Muscle of leg (tissue), 11 donors: ENCODE measurements around the gene PLA2G4E. TPM values are rescaled to one million over a fixed set of nuclear protein-coding genes. Genes with fewer than 3 reads are reported as not detected.

ENCODE experiments used
- DNase-seq: peaks from one replicate; pipeline ENCODE4 v3.0.0; 2013
- H3K27ac ChIP-seq: one replicate; pipeline ENCODE4 v1.5.1; 2013; ENCODE audit warnings: mild to moderate bottlenecking, low read length, control low read depth
- H3K27me3 ChIP-seq: one replicate; pipeline ENCODE4 v1.6.1; 2013; ENCODE audit warnings: low read length; ENCODE audit not compliant: control insufficient read depth, insufficient read depth
- H3K36me3 ChIP-seq: one replicate; pipeline ENCODE4 v1.6.1; 2013; ENCODE audit warnings: low read length; ENCODE audit not compliant: control insufficient read depth, insufficient read depth
- H3K4me1 ChIP-seq: one replicate; pipeline ENCODE4 v1.6.1; 2013; ENCODE audit warnings: low read length; ENCODE audit not compliant: control insufficient read depth, insufficient read depth
- H3K4me3 ChIP-seq: one replicate; pipeline ENCODE4 v1.5.1; 2013; ENCODE audit warnings: low read length, control low read depth
- H3K9me3 ChIP-seq: replicated peaks from 2 replicates; pipeline ENCODE4 v1.6.1; 2013; ENCODE audit warnings: low read depth, low read length; ENCODE audit not compliant: control insufficient read depth
- WGBS: methylation state at CpG from one replicate; pipeline ENCODE4 v1.1.5; 2013; ENCODE audit warnings: missing lambda C conversion rate; ENCODE audit not compliant: insufficient coverage; 5-methylcytosine and 5-hydroxymethylcytosine counted together
- polyA plus RNA-seq, 8 donors: library from polyadenylated mRNA; unstranded; fragments of 120-200 nt; gene quantifications; one replicate each; pipeline versions ENCODE4 v1.2.1 to v1.2.3, GENCODE V29; 2013; ENCODE audit warnings: inconsistent platforms in 1 of 8, low replicate concordance in 1 of 8; ENCODE audit not compliant: insufficient read length in 8 of 8, insufficient read depth in 1 of 8
- total RNA-seq: library from RNA; stranded (reverse); fragments of 120-200 nt; gene quantifications from one replicate; pipeline ENCODE4 v1.2.4, GENCODE V29; 2013

PLA2G4E gene
- total and polyA plus RNA-seq, 9 donors, result 0.44 to 2.3 (median 1.0) TPM

DNA sequence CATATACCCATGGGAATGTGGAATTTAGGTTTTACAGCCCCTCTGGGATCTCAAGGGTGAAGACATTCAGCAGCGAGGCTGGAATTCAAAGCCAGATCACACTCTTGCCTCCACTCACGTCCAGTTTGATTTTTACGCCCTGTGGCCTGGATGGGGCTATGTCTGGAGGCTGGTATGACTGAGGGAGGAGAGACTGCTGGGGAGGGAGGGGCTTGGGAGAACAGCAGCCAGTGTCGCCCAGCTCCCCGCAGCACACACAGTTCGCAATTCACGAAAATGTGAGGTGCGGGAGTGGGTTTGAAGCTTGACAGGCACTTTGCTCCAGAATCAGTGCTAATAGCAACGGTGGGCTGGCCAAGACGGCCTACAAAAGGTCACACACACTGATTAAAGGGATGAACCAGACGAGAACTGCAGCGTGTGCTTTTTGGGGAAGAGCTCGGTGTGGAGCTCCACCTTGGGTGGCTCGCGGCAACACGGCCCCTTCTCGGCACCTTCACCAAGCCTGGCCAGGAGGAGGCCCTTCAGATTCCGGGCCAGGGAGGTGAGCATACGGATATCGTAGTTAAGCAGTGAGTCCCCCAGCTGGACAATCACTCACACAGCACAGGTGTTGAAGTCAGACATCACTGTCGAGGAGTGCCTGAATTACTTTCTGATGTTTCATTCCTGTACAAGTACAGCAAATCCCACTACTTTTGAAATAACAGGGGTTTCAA is 64.9 kb downstream of the PLA2G4E start:
- peaks cover 23% of the 10 kb centered on the region for H3K36me3 ChIP-seq
- no peak for DNase-seq
- H3K9me3 ChIP-seq, result no peaks in the 10 kb centered on the region
- H3K27me3 ChIP-seq, result no peaks in the 10 kb centered on the region
- no peak overlapping the region for H3K4me3 ChIP-seq
- peak overlapping the region; percentile 15 for H3K27ac ChIP-seq
- WGBS, result 34% methylated on average over 14 of the region's 21 CpGs
- H3K4me1 ChIP-seq, result peaks cover 36% of the 10 kb centered on the region

DNA sequence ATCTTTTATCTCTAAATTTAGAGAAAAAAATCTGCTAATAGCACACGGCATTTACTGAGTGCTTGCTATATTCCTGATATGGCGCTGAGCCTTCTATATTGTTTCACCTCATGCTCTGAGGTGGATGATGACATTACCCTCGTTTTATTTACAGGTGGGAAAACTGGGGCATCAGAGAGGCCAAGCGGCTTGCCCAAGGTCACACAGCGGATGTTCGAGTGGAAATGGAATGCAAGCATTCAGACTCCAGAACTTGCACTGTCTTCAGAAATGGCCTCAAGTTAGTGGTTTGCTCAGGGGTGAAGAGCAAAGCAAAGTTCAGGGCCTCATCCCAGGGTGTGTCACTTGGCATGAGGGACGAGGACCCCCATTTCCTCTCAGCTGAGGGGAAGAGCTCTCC is 65.7 kb downstream of the PLA2G4E start:
- DNase-seq, result no peak
- Histone ChIP-seq H3K4me1 (peaks cover 43% of the 10 kb centered on the region), H3K27me3 (no peaks in the 10 kb centered on the region), H3K36me3 (peaks cover 29% of the 10 kb centered on the region), H3K4me3 (no peak overlapping the region), H3K27ac (no peak overlapping the region), H3K9me3 (no peaks in the 10 kb centered on the region)
- WGBS, result 85% methylated on average over 4 of the region's 7 CpGs

DNA sequence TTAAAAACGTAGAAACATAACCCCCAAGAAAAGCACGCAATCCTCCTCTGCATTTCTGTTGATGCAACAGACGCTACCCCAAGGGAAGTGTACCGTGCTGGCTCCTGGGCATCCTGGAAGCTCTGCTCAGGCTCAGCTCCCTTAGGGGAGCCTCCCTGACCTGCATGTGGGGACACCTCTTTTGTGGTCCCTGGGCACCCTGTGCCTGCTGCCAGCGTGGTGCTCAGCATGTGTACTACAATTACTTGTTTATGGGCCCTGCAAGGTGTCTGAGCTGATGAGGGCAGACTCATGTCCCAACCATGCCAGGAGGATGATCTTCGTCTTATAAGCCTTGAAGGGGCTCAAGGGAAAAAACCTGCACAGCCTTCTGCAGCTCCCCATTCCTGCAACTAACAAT is 66.8 kb downstream of the PLA2G4E start:
- WGBS, result 59% methylated on average over 5 of the region's 6 CpGs
- Histone ChIP-seq H3K27me3 (no peaks in the 10 kb centered on the region), H3K9me3 (no peaks in the 10 kb centered on the region), H3K4me3 (no peak overlapping the region), H3K36me3 (peaks cover 34% of the 10 kb centered on the region), H3K27ac (no peak overlapping the region), H3K4me1 (peaks cover 48% of the 10 kb centered on the region)
- DNase-seq, result no peak

DNA sequence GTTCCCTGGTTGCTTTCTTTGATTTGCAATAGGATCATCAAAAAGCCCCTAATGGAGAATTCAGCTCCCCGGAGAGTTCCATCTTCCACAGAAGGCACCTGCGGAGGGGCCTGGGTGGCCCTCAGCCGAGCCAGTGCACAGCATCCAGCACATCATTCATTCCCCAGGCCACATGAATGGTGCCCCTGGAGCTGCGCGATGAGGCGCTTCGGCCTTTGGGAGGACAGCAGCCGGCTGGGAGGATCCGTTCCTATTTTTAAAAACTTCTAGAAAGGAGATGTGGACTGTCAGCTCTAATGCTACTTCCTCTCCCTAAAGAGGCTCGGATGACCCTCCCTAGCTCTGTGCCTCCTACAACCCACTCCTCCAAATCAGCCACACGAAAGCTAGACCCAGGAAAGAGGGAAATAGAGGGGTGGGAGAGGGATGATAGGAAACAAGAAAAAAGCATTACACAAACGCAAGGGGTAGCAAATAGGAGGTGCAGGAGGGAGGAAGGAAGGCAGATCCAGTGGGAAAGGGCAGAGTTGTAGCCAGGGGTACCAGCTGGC is 68.8 kb downstream of the PLA2G4E start:
- Histone ChIP-seq H3K27me3 (no peaks in the 10 kb centered on the region), H3K4me3 (no peak overlapping the region), H3K9me3 (no peaks in the 10 kb centered on the region), H3K36me3 (peaks cover 34% of the 10 kb centered on the region), H3K27ac (no peak overlapping the region), H3K4me1 (peaks cover 47% of the 10 kb centered on the region)
- WGBS, result 82% methylated on average over 4 of the region's 12 CpGs
- DNase-seq, result no peak

DNA sequence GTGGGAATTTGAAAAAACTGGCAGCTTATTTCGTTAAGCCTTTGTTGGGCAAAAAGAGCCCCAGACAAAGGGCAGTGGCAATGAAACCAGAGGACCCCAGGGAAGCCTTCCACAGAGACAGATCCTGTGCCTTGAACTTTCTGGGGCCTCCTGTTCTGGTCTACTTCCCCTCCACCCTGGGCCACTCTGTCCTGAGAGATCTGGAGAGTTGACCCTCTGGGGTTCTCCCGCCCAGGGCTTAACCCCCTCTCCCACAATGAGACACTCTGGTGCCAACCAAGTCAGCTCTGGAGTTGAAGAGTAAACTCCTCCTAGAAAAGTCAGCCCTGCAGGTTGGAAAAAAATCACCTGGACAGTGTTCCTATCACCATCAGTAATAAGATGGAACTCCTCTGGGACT is 69.3 kb downstream of the PLA2G4E start:
- H3K36me3 ChIP-seq, result peaks cover 34% of the 10 kb centered on the region
- WGBS, result 80% methylated on average over 1 of the region's 2 CpGs
- H3K27ac ChIP-seq, result no peak overlapping the region
- no peaks in the 10 kb centered on the region for H3K27me3 ChIP-seq
- H3K4me3 ChIP-seq, result no peak overlapping the region
- peaks cover 45% of the 10 kb centered on the region for H3K4me1 ChIP-seq
- DNase-seq, result no peak
- H3K9me3 ChIP-seq, result no peaks in the 10 kb centered on the region

DNA sequence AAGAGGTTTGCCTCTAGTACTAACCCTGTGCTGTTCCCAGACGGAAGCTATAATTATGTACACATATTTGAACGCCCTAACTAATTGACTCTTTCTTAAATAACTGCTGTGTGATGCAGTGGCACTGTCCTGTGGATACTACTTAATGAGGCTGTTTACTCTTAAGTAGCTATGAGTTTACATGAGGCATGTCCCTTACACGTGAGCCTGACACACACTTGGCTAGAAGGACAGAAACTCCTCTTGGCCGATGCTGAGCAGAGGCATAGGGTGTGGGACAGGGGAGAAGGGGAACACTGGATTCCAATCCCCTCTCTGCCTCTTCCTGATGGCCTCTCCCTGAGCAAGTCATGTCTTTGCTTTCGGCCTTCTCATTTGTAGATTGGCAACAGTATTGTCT is 70.4 kb downstream of the PLA2G4E start:
- Histone ChIP-seq H3K27ac (no peak overlapping the region), H3K27me3 (no peaks in the 10 kb centered on the region), H3K36me3 (peaks cover 34% of the 10 kb centered on the region), H3K4me3 (no peak overlapping the region), H3K4me1 (peaks cover 48% of the 10 kb centered on the region), H3K9me3 (no peaks in the 10 kb centered on the region)
- peak; percentile 86 for DNase-seq
- 20% methylated on average over 1 of the region's 5 CpGs for WGBS

DNA sequence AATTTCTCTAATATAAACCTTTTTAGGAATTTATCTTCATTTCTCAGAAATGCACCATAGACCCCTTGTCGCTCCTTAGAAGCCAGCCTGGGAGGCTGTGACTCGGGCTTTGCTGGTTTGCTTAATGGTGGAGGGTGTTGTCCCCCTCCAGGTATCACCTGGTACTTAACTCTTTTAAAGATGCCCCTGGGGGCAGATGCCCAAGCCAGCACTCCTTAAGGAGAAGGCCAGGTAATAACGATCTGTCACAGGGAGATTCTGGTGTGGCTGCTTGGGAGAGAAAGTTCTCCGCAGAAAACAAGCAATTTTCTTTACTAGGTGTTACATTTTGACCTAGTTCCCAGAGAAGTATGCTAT is 70.7 kb downstream of the PLA2G4E start:
- H3K36me3 ChIP-seq, result peaks cover 32% of the 10 kb centered on the region

DNA sequence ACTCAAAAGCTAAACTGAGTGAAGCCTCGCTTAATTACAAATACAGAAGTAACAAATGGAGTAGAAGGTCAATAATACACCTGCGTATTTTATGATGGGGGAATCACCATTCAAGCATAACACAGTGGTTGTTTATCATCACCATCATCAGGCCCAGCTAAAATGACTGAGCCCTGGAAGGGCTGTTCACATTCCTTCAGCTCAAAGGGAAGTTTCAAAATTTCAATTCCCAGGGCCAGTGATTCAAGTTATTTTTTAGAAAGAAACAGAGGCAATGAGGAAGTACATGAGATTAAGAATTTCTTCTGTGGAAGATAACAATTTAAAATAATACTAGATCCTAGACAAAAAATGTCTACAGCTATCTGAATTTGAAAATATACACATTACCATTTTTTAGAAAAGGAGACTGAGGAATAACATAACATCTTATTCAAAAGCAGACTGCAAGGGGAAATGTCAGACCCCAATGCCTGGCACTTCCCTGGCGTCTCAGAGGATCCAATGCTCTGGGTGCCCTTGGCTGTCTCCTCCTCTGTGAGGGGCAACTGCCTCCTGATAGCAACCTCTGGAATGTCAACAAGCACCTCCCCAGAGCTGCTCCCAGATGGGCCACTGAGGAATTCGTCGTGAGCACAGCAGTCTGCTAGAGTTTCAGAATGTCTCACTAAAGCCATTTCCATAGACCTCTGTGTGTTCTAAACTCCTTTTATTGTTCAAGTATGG is 71.3 kb downstream of the PLA2G4E start:
- 71% methylated on average over 1 of the region's 5 CpGs for WGBS
- H3K27me3 ChIP-seq, result no peaks in the 10 kb centered on the region
- peaks cover 31% of the 10 kb centered on the region for H3K36me3 ChIP-seq
- H3K4me3 ChIP-seq, result no peak overlapping the region
- H3K4me1 ChIP-seq, result peaks cover 54% of the 10 kb centered on the region
- no peak overlapping the region for H3K27ac ChIP-seq
- no peak for DNase-seq
- no peaks in the 10 kb centered on the region for H3K9me3 ChIP-seq

More for the DNA sequence above, 70.7 kb downstream of the PLA2G4E start:
- H3K27me3 ChIP-seq, result no peaks in the 10 kb centered on the region
- H3K9me3 ChIP-seq, result no peaks in the 10 kb centered on the region
- no peak for DNase-seq
- peaks cover 49% of the 10 kb centered on the region for H3K4me1 ChIP-seq
- H3K27ac ChIP-seq, result no peak overlapping the region
- no peak overlapping the region for H3K4me3 ChIP-seq
- no CpG with 5 or more reads among the region's 4 CpGs for WGBS

DNA sequence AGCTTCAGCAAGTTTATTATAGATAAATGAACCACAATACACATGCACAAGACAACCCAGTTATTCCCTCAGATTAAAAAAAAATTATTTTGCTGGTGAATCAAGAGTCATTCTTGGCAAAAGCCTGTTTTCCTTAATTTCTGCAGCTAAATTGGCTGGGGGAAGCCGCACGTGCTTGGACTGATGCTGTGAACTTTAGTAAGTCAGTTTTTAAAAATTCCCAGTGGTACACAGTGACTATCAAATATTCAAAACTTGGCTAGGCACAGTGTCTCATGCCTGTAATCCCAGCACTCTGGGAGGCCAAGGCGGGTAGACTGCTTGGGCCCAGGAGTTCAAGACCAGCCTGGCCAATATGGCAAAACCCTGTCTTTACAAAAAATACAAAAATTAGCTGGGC is 72.4 kb downstream of the PLA2G4E start:
- H3K4me3 ChIP-seq, result no peak overlapping the region
- no peak overlapping the region for H3K27ac ChIP-seq
- peaks cover 26% of the 10 kb centered on the region for H3K36me3 ChIP-seq
- peaks cover 65% of the 10 kb centered on the region for H3K4me1 ChIP-seq
- H3K9me3 ChIP-seq, result no peaks in the 10 kb centered on the region
- DNase-seq, result peak; percentile 91
- no peaks in the 10 kb centered on the region for H3K27me3 ChIP-seq
- 60% methylated on average over 1 of the region's 3 CpGs for WGBS

DNA sequence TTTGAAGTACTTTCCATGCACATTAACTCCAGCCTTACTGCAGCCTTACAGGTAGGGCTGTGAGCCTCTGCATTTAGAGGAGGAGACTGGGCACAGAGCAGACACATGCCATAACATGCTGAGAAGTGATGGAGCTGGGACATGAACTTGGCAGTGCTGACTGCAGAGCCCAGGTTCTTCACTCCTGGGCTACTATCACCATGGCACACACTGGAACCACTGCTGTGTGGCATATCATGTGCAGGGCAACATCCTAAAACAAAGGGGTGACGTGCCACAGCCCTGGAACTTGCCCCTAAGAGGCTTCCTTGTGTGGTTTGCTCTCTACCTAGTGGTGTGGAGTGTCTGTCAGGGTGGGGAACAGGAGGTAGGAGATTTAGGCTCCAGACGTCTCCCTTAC is 73.9 kb downstream of the PLA2G4E start:
- H3K4me1 ChIP-seq, result peaks cover 76% of the 10 kb centered on the region
- H3K27ac ChIP-seq, result no peak overlapping the region
- no peak for DNase-seq
- no CpG with 5 or more reads among the region's 2 CpGs for WGBS
- no peak overlapping the region for H3K4me3 ChIP-seq
- H3K36me3 ChIP-seq, result peaks cover 21% of the 10 kb centered on the region
- H3K9me3 ChIP-seq, result no peaks in the 10 kb centered on the region
- H3K27me3 ChIP-seq, result no peaks in the 10 kb centered on the region
